Posterior cingulate gyrus (tissue), 11 donors: ENCODE measurements around the gene PON2.
"Not testable (repeated sequence)": the region's sequence is repeated elsewhere in the genome, so short reads cannot be mapped to it uniquely, and the experiment has no call there.

Experiments
- DNase-seq, 10 donors: peaks; one replicate each; pipeline versions ENCODE4 v3.0.0 to v3.0.0-alpha.2; 2020 to 2021; ENCODE audit warnings: mixed read lengths in 3 of 10
- intact Hi-C: fragments of 100-400 bp; cut with DNase I; formaldehyde crosslinking; loops from one replicate; pipeline ENCODE4 v1.15.1; 2023

The PON2 gene

GRCh38 chr7:95434557-95435421, at the start of gene PON2:
Gene PON2, minus strand, starts transcription at chr7:95435028. Its CDS starts 77 bp downstream, at chr7:95434951.
- peak; percentile 38 to 93 (median 53) for DNase-seq
- intact Hi-C loops, result no loop called here

- DNase-seq, result no peak
- intact Hi-C loops, result no loop called here
Observed at GRCh38 chr7:95482424-95482823, 47.6 kb upstream of the PON2 start.

GRCh38 chr7:95481271-95482165, 46.7 kb upstream of the PON2 start:
- intact Hi-C loops, result no loop called here
- DNase-seq, result no peak

- no peak for DNase-seq
- intact Hi-C loops, result loop anchor here (5.0 to 10.0 kb wide), 2 partner anchors 225 to 1033 kb away; no protein-coding TSS in a partner anchor
Observed at GRCh38 chr7:95479992-95480624, 45.3 kb upstream of the PON2 start.

- intact Hi-C loops, result loop anchor here (5.0 to 10.0 kb wide), 2 partner anchors 224 to 1031 kb away; no protein-coding TSS in a partner anchor
- DNase-seq, result peak in 8 of 10 donors; percentile 15 to 87 (median 52)
Observed at GRCh38 chr7:95478272-95479037, 43.6 kb upstream of the PON2 start.

GRCh38 chr7:95476904-95477594, 42.2 kb upstream of the PON2 start:
- intact Hi-C loops, result loop anchor here (1.0 to 10.0 kb wide), 3 partner anchors 120 to 1030 kb away; no protein-coding TSS in a partner anchor
- DNase-seq, result peak in 8 of 10 donors; percentile 16 to 86 (median 69)

- intact Hi-C loops, result loop anchor here (5.0 to 10.0 kb wide), 2 partner anchors 221 to 1029 kb away; no protein-coding TSS in a partner anchor
- DNase-seq, result no peak
Observed at GRCh38 chr7:95476072-95476847, 41.4 kb upstream of the PON2 start.

DNA sequence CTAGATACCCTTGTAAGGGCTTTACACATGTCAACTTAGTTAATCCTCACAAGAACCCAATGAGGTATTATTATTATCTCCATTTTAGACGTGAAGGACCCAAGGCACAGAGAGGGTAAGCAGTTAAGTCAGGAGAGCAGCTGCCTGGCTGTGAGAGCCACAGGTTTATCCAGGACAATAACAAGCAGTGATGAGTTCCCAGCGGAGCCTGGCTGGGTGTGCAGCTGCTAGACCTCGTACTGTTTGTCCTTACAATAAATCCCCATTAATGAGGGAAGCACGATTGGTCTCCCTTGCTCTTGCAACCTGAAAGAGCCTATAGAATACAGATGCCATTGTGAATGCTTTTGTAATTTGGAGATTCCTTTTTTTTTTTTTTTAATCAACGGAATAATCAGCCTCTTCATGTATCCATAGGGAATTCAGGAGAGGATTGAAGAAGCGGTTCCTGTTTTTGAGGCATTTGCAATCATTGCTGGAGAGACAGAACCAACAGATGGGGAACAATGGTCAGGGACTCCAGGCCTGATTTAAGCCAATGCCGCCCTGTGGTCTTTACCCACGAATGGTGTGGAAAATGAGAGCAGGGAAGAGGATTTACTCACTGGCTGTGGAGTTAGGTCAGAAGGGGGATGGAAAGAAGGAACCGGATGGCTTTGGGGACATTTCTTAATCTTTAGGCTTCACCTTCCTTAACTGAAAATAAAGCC, 38.6 kb upstream of the PON2 start:
- intact Hi-C loops, result loop anchor here (10.0 kb wide), 1 partner anchor 219 kb away; no protein-coding TSS in a partner anchor
- DNase-seq, result peak in 1 of 10 donors; percentile 31

DNA sequence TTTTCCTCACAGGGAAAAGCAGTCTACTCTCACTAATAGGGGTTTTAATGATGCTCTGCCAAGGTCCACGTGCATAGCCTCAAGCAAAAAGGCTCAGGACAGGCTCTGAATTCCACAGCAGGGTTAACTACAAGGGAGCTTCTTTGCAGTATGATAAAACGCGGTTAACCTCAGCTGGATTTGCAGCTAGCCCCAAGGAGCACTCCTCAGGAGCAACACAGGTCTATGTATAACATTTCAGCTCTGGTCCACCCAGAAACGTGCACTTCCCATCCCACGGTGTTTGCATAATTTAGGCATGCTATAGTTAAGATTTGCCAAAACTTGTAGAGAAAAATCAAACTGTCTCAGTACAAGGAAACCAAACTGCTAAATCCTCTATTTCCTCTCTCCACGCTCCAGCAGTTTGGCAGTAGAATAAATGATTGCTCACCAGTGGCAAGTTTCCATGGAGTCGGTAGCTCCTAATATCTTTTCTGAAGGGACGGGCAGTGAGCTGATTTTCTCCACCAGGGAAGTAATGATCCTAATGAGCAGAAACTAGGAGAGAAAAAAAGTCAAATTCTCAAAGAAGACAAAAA, 37.8 kb upstream of the PON2 start:
- intact Hi-C loops, result loop anchor here (10.0 kb wide), 1 partner anchor 218 kb away; no protein-coding TSS in a partner anchor
- no peak for DNase-seq

DNA sequence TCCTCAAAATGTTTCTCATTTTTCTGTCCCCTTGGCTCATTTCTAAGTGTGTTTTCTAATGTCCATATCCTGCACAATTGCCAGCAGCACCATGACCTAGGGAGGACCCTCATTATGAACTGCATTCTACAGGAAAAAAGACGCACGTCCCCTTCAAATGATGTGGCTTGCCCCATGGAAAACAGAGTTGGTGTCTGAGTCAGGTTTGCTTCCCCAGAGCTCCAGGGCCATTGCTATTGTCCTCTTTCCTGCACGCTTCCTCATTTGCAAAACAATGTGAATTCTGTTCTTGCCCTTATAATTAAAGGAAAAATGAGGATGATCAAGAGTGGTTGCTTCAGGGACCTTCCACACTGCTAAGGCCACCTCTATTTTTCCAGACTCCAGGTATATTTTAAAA, 36.2 kb upstream of the PON2 start:
- intact Hi-C loops, result loop anchor here (10.0 kb wide), 1 partner anchor 216 kb away; no protein-coding TSS in a partner anchor
- no peak for DNase-seq

GRCh38 chr7:95470452-95470851, 35.6 kb upstream of the PON2 start:
- intact Hi-C loops, result loop anchor here (10.0 kb wide), 1 partner anchor 216 kb away; no protein-coding TSS in a partner anchor
- DNase-seq, result no peak

DNA sequence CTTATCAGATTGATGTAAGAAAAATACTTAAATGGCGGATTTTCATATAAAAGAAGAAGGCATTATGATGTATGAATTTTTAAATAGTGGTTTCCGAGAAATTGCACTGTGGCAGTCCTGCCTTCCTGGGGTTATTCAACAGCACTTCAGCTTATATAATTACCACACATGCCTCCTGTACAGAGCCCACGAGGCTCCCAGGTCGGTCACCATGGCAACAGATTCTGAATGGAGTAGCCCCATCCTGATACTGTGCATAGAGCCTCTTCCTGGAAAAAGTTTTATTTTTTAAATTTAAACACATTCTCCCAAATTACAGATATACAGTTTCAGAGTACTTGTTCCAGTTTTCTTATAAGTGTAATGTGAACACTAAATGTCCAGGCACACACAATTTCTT, 35.0 kb upstream of the PON2 start:
- intact Hi-C loops, result loop anchor here (10.0 kb wide), 1 partner anchor 215 kb away; no protein-coding TSS in a partner anchor

GRCh38 chr7:95469187-95469586, 34.4 kb upstream of the PON2 start:
- intact Hi-C loops, result no loop called here
- no peak for DNase-seq

More for the DNA sequence above, 35.0 kb upstream of the PON2 start:
- no peak for DNase-seq

DNA sequence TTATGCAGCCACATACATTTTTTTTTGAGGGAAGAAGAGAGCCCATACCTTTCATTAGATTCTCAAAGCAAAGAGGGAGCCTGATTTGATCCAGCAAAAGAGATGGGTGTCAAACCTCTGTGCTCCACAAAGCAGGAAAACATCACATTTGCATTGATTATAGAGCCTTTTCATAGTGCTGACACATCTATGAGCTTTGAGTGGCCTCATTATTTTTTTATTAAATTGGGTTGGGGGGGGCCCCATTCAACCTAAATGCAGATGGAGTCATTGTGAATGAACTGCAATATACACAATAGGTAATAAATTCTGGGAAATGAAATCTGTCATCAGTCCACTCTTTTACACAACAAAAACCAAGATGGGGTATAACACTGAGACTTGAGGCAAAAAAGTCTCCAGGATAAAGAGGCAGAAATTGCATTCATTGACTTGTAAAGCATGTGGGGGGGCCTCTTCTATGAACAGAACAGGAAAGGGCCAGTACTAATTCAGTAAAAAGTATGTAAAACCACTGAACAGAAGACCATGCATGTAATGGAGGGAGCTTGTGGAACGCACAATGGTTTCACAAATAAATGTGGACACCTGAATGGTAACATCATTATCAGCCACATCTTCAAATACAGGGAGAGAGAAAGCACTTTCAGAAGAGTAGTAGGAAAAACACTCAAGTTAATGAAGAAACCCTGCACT, 33.2 kb upstream of the PON2 start:
- intact Hi-C loops, result no loop called here
- no peak for DNase-seq

GRCh38 chr7:95460653-95461052, 25.8 kb upstream of the PON2 start:
- DNase-seq, intact Hi-C loops: not testable (repeated sequence)

DNA sequence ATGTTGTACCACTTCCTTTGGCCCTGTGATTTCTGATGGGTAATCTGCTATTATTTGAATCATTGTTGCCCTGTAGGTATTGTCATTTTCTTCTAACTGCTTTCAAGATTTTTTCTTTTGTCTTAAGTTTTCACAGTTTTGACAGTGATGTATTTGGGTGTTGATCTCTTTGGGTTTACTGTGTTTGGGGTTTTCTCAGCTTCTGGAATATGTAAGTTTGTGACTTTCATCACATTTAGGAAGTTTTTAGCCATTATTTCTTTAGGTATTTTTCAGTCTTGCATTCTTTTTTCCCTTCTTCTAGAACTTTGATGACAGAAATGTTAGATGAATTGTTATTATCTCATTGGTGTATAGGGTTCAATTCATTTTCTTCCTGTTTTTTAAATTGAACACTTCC, 23.1 kb upstream of the PON2 start:
- intact Hi-C loops, result no loop called here
- no peak for DNase-seq
